ENCODE results near the gene NXF2B. TPM values are rescaled to one million over a fixed set of nuclear protein-coding genes. Genes with fewer than 3 reads are reported as not detected.
A peak's percentile ranks its signal among the peaks of the same experiment; 100 is the strongest.
"Not testable (repeated sequence)": the region's sequence is repeated elsewhere in the genome, so short reads cannot be mapped to it uniquely, and the experiment has no call there.

NXF2B gene
- total and polyA plus RNA-seq, 2 of the 8 experiments (the other 6 are each of a cell fraction or from before 2014, with no cell fraction given), result not detected

DNA sequence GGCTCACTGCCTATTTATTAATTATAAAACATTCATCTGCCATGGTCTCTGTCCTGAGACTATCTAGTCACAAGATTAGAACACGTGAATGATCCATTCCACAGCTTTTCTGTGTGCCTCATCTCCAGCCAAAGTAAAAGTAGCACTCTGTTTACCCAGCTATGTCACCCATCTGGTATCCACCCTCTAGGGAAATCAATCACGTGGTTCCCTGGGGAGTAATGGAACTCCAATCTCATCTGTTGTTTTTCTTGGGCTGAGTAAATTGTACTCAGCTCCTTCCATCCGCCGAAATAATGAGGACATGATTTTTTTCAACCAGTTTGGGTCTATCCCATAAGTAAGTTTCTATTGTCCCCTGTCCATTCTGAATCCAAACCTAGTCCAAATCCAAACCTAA lies 18.8 kb upstream of the NXF2B start:
- H3K27me3 ChIP-seq (replicated peaks in 1 of 4; ENCODE audit: control insufficient read depth in 3 of 4, extremely low read depth in 1 of 4, insufficient read depth in 3 of 4, low read length in 3 of 4); H3K56ac ChIP-seq (replicated peaks; ENCODE audit: insufficient read length, low read depth, low read length); H3K9ac ChIP-seq (replicated peaks in 1 of 4; ENCODE audit: extremely low read depth in 1 of 4, low read depth in 3 of 4, low read length in 3 of 4); H3K18ac ChIP-seq (ENCODE audit: extremely low read depth, low read length); H2BK120ac ChIP-seq (replicated peaks; ENCODE audit: low read depth, low read length); H2AK5ac ChIP-seq (ENCODE audit: low read depth, low read length); POLR2A ChIA-PET (ENCODE audit: partially characterized antibody); H3K14ac ChIP-seq (ENCODE audit: insufficient read length); DNase-seq (ENCODE audit: low read depth in 1 of 2, low spot score in 2 of 2); H3K9me3 ChIP-seq (ENCODE audit: insufficient read depth in 2 of 2, low read depth in 1 of 2, low read length in 1 of 2); H4K5ac ChIP-seq (ENCODE audit: insufficient read length, low read depth, low read length); H3K36me3 ChIP-seq (ENCODE audit: control insufficient read depth in 2 of 4, insufficient read depth in 4 of 4, low read length in 3 of 4); H2BK5ac ChIP-seq (ENCODE audit: low read depth, low read length); H3K4ac ChIP-seq (replicated peaks; ENCODE audit: insufficient read length, low read depth, low read length); H3K27ac ChIP-seq (ENCODE audit: low read depth, low read length); H4K8ac ChIP-seq (ENCODE audit: extremely low read depth, insufficient read depth, low read length); H2BK20ac ChIP-seq (ENCODE audit: low read length); H2BK15ac ChIP-seq (ENCODE audit: low read length); H3K23me2 ChIP-seq (ENCODE audit: low read depth, low read length); H3K79me1 ChIP-seq (ENCODE audit: low read depth, low read length); H3K4me1 ChIP-seq (replicated peaks in 1 of 4; ENCODE audit: control insufficient read depth in 3 of 4, insufficient read depth in 4 of 4, low read length in 3 of 4); H3K79me2 ChIP-seq (ENCODE audit: control insufficient read depth in 1 of 2, insufficient read depth in 2 of 2, low read length in 2 of 2); H4K91ac ChIP-seq (replicated peaks; ENCODE audit: insufficient read length, low read length); H4K20me1 ChIP-seq (replicated peaks in 1 of 2; ENCODE audit: control insufficient read depth in 1 of 2, insufficient read depth in 2 of 2, low read length in 2 of 2); H3K4me3 ChIP-seq (ENCODE audit: extremely low read depth in 1 of 4, insufficient read depth in 2 of 4, low read depth in 3 of 4, low read length in 4 of 4); H3K23ac ChIP-seq (ENCODE audit: insufficient read length); H2BK12ac ChIP-seq (ENCODE audit: low read depth, low read length); H3K4me2 ChIP-seq (ENCODE audit: insufficient read depth in 1 of 2, low read depth in 2 of 2, low read length in 2 of 2); CTCF ChIA-PET (ENCODE audit: partially characterized antibody); H2AFZ ChIP-seq (ENCODE audit: low read length): not testable (repeated sequence)
- no CpG with 5 or more reads among the region's 4 CpGs for WGBS, 2 experiments (ENCODE audit: extremely low coverage in 1 of 2, insufficient coverage in 1 of 2, insufficient read length in 1 of 2, insufficient replicate concordance in 2 of 2, low coverage in 1 of 2, low lambda C conversion rate in 2 of 2, missing lambda C conversion rate in 1 of 2)
- FAIRE-seq, result peak; percentile 71

DNA sequence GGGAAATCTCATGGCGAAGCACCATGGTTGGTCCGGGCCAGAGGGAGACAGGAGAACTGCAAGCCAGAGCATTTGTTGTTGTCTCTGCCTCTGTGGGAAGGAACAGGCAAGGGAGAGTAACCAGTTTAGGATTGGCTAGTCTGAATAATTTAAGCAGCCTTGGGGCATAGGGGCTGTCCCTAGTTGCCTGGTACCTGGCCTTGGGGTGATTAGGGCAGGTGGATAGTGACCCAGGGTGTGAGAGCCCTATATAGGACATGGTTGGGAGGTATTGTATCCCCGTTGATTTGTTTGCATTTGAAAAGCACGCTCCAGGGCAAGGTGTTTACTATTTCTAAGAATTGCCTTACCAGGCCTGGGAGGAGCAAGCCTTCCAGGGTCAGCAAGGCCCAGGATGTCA lies 25.3 kb downstream of the NXF2B start:
- H3K23ac ChIP-seq (ENCODE audit: insufficient read length); H3K27ac ChIP-seq (ENCODE audit: low read depth, low read length); H3K79me2 ChIP-seq (ENCODE audit: control insufficient read depth in 1 of 2, insufficient read depth in 2 of 2, low read length in 2 of 2); H3K36me3 ChIP-seq (ENCODE audit: control insufficient read depth in 2 of 4, insufficient read depth in 4 of 4, low read length in 3 of 4); H2BK5ac ChIP-seq (ENCODE audit: low read depth, low read length); H4K20me1 ChIP-seq (replicated peaks in 1 of 2; ENCODE audit: control insufficient read depth in 1 of 2, insufficient read depth in 2 of 2, low read length in 2 of 2); POLR2A ChIA-PET (ENCODE audit: partially characterized antibody); H3K4me2 ChIP-seq (ENCODE audit: insufficient read depth in 1 of 2, low read depth in 2 of 2, low read length in 2 of 2); H2BK20ac ChIP-seq (ENCODE audit: low read length); FAIRE-seq; H3K56ac ChIP-seq (replicated peaks; ENCODE audit: insufficient read length, low read depth, low read length); CTCF ChIA-PET (ENCODE audit: partially characterized antibody); H3K23me2 ChIP-seq (ENCODE audit: low read depth, low read length); H2AK5ac ChIP-seq (ENCODE audit: low read depth, low read length); H4K5ac ChIP-seq (ENCODE audit: insufficient read length, low read depth, low read length); DNase-seq (ENCODE audit: low read depth in 1 of 2, low spot score in 2 of 2); H4K91ac ChIP-seq (replicated peaks; ENCODE audit: insufficient read length, low read length); H3K9ac ChIP-seq (replicated peaks in 1 of 4; ENCODE audit: extremely low read depth in 1 of 4, low read depth in 3 of 4, low read length in 3 of 4); H3K18ac ChIP-seq (ENCODE audit: extremely low read depth, low read length); H4K8ac ChIP-seq (ENCODE audit: extremely low read depth, insufficient read depth, low read length); H3K79me1 ChIP-seq (ENCODE audit: low read depth, low read length); H3K14ac ChIP-seq (ENCODE audit: insufficient read length); H2BK12ac ChIP-seq (ENCODE audit: low read depth, low read length); H2AFZ ChIP-seq (ENCODE audit: low read length); H3K4ac ChIP-seq (replicated peaks; ENCODE audit: insufficient read length, low read depth, low read length); H3K27me3 ChIP-seq (replicated peaks in 1 of 4; ENCODE audit: control insufficient read depth in 3 of 4, extremely low read depth in 1 of 4, insufficient read depth in 3 of 4, low read length in 3 of 4); H3K9me3 ChIP-seq (ENCODE audit: insufficient read depth in 2 of 2, low read depth in 1 of 2, low read length in 1 of 2); H3K4me1 ChIP-seq (replicated peaks in 1 of 4; ENCODE audit: control insufficient read depth in 3 of 4, insufficient read depth in 4 of 4, low read length in 3 of 4); H3K4me3 ChIP-seq (ENCODE audit: extremely low read depth in 1 of 4, insufficient read depth in 2 of 4, low read depth in 3 of 4, low read length in 4 of 4); H2BK15ac ChIP-seq (ENCODE audit: low read length); H2BK120ac ChIP-seq (replicated peaks; ENCODE audit: low read depth, low read length): not testable (repeated sequence)
- no CpG with 5 or more reads among the region's 4 CpGs for WGBS, 2 experiments (ENCODE audit: extremely low coverage in 1 of 2, insufficient coverage in 1 of 2, insufficient read length in 1 of 2, insufficient replicate concordance in 2 of 2, low coverage in 1 of 2, low lambda C conversion rate in 2 of 2, missing lambda C conversion rate in 1 of 2)
